NOMO-1 treated with DMSO at 0.1 percent for 48 hours (cell line): ENCODE data around the gene NEB.

Experiments used
- DNase-seq: peaks from one replicate; lab custom pipeline; 2025; ENCODE audit not compliant: unreplicated experiment; lab: John Stamatoyannopoulos, UW

Gene NEB

DNA sequence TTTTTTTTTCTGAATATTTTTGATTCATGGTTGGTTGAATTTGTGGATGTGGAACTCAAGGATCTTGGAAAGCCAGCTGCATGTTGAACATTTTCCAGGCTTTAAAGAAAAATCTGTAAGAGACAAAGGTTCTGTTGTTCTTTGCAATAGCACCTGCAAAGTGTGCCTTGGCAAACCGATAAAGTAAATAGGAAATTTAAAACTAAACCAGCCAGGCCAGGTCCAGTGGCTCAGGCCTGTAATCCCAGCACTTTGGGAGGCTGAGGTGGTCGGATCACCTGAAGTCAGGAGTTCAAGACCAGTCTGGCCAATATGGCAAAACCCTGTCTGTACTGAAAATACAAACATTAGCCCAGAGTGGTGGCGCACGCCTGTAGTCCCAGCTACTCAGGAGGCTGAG is 250.2 kb downstream of the NEB start:
- DNase-seq, result no peak

- DNase-seq, result no peak
These were observed 250.7 kb downstream of the NEB start for GRCh38 chr2:151483546-151483945.

GRCh38 chr2:151482171-151482725 is 252.0 kb downstream of the NEB start:
- DNase-seq, result peak; percentile 9

DNA sequence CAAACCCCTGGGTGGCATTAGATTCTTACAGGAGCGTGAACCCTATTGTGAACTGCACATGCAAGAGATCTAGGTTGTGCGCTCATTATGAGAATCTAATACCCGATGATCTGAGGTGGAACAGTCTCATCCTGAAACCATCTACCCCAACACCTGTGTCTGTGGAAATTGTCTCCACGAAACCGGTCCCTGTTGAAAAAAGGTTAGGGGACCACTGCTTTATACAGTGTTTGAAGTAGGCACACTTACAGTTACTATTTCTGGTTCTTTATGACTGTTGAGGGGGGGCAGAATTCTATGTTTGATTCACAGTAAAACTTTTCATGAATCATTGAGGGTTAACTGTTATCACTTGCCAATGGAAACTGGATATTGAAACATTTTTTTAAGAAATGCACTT is 252.5 kb downstream of the NEB start:
- no peak for DNase-seq

GRCh38 chr2:151478011-151478410 is 256.3 kb downstream of the NEB start:
- DNase-seq, result no peak

GRCh38 chr2:151476287-151476686 is 258.0 kb downstream of the NEB start:
- no peak for DNase-seq

GRCh38 chr2:151475071-151475470 is 259.2 kb downstream of the NEB start:
- peak; percentile 70 for DNase-seq

GRCh38 chr2:151472966-151473365 is 261.3 kb downstream of the NEB start:
- DNase-seq, result no peak

GRCh38 chr2:151470556-151470955 is 263.7 kb downstream of the NEB start:
- no peak for DNase-seq

DNA sequence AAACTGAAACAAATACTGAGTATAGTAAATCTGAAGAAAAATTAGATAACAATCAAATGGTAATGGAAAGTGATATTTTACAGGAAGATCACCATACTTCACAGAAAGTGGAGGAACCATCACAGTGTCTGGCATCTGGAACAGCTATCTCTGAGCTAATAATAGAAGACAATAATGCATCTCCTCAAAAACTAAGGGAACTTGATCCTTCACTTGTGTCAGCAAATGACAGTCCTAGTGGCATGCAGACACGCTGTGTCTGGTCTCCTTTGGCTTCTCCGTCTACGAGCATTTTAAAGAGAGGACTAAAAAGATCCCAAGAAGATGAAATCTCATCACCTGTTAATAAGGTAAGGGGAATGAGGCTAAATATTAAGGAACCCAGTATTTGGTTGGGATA is 268.5 kb downstream of the NEB start:
- no peak for DNase-seq

GRCh38 chr2:151459358-151459757 is 274.9 kb downstream of the NEB start:
- no peak for DNase-seq

DNA sequence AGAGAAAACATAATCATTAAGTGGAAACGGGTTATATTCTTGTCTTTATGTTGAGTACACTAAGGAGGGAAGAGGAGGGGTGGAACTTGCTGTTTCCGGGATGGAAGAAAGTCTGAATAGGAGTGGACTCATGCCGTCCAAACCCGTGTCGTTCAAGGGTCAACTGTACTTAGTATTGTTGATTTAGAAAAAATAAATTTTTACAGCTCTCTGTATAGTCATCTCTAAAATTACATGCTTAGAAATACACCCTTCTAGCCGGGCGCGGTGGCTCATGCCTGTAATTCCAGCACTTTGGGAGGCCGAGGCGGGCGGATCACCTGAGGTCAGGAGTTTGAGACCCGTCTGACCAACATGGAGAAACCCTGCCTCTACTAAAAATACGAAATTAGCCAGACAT is 295.1 kb downstream of the NEB start:
- DNase-seq, result no peak

DNA sequence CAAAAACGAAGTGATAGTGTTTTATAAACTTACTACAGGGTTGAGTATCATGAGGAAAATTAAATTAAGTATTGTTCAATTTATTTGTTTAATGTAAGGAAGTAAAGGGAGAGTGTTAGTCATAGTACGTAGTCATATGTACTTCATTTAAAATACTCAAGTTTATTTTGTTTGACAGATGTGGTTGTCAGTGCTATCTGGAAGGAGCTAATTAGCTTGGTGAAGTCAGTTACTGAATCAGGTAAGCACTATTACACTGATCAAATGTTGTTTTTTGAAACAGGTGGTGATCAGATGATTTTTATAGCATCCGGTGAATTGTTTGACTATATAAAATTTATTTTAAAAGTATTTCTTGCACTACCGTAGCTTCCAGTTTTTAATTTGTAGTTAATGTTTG is 295.8 kb downstream of the NEB start:
- DNase-seq, result no peak

DNA sequence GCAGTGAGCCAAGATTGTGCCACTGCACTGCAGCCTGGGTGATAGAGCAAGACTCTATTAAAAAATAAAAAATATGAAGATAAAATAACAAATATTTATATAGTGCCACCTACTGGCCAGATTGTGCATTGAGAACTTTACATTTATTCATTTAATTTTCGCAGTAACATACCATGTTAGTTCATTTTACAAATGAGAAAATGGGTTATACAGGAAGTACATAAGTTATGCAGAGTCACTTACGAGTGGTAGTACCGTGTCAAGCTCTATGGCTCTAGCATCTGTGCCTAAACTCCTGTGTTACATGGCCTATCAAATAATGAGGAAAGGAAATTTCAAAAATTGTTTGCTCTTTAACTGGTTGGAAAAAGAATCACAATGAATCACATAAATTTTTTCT is 296.6 kb downstream of the NEB start:
- no peak for DNase-seq
